GM06990 (cell line): ENCODE results near the gene OR7G3.

ENCODE experiments used
- DNase-seq: peaks from one replicate; pipeline ENCODE4 v3.0.0-alpha.2; 2011; ENCODE audit not compliant: insufficient read length; ENCODE audit errors: extremely low read depth
- H3K27me3 ChIP-seq: replicated peaks from 2 replicates; pipeline ENCODE4 v1.6.0; 2011; ENCODE audit warnings: low read length; ENCODE audit not compliant: control insufficient read depth, insufficient read depth
- H3K36me3 ChIP-seq: 2 replicates; pipeline ENCODE4 v1.5.1; 2011; ENCODE audit warnings: low read length; ENCODE audit not compliant: control insufficient read depth, insufficient read depth
- H3K4me3 ChIP-seq: replicated peaks from 2 replicates; pipeline ENCODE4 v1.5.1; 2011; ENCODE audit warnings: low read depth, mild to moderate bottlenecking, control low read depth, low read length
- TF ChIP-seq, protein P1 (sequence below): IDR thresholded peaks from 2 replicates; pipeline ENCODE4 v1.5.1; 2011; ENCODE audit warnings: low read length, control low read depth, mild to moderate bottlenecking, inconsistent platforms; ENCODE audit not compliant: insufficient read depth, poor library complexity, severe bottlenecking

The OR7G3 gene

DNA sequence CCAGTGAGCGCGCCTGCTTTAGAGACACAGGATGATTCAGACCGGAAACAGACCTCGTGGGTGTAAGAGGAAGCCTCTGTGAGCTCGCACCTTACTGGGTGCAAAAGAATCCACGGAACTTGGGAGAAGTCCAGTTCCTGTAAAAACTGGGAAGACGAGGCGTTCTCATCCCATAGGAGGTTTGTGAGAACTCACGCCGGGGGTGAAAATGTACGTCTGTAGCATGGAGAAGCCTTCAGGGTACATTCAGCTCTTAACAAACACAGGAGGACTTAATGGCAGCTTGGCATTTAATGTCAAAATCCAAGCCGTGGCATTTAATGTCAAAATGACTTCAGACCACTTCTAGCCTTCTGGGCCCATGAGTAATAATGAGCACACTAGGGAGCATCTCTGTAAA lies 34.7 kb upstream of the OR7G3 start:
- DNase-seq: no peak
- Histone ChIP-seq H3K27me3 (no peaks in the 10 kb centered on the region), H3K36me3 (peaks cover 52% of the 10 kb centered on the region), H3K4me3 (no peak overlapping the region)
- TF ChIP-seq, protein P1, sequence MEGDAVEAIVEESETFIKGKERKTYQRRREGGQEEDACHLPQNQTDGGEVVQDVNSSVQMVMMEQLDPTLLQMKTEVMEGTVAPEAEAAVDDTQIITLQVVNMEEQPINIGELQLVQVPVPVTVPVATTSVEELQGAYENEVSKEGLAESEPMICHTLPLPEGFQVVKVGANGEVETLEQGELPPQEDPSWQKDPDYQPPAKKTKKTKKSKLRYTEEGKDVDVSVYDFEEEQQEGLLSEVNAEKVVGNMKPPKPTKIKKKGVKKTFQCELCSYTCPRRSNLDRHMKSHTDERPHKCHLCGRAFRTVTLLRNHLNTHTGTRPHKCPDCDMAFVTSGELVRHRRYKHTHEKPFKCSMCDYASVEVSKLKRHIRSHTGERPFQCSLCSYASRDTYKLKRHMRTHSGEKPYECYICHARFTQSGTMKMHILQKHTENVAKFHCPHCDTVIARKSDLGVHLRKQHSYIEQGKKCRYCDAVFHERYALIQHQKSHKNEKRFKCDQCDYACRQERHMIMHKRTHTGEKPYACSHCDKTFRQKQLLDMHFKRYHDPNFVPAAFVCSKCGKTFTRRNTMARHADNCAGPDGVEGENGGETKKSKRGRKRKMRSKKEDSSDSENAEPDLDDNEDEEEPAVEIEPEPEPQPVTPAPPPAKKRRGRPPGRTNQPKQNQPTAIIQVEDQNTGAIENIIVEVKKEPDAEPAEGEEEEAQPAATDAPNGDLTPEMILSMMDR: no peak

DNA sequence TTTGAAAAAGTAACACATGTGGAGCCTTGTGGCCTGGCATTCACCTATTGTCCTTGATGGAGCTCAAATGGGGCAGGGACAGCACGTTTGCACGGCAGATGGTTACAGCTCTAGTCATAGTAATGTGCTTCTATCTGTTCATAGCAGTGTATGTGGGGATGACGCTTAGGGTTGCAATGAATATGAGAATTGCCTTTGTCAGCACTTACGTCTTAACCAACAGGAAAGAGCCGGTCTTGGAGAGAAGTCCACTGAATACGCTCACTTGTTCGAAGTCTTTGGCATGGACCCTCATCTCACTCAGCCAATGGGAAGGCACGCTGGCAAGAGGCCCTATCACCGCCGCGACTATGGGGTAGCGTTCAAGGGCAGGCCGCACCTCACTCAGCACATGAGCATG lies 33.1 kb upstream of the OR7G3 start:
- H3K36me3 ChIP-seq: peaks cover 58% of the 10 kb centered on the region
- DNase-seq: no peak
- TF ChIP-seq, protein P1: no peak
- H3K27me3 ChIP-seq: no peaks in the 10 kb centered on the region
- H3K4me3 ChIP-seq: no peak overlapping the region

DNA sequence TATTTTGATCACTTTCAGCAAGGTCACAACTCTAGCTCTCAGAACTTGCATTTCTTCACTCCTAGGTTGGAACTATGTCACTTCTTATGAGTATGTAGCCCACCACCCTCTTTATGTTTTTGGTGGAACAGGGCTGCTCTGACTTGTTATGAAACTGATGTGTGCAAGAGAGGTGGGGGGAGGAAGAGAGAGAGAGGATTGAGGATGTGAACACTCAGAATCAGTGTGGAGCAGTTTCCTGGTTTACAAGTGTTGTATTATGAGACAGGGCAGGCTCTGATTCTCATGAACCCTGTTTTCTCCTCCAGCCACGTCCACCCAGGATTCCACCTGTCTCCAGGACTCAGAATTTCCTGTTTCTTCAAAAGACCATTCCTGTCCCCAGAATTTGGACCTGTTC lies 29.6 kb upstream of the OR7G3 start:
- Histone ChIP-seq H3K4me3 (no peak overlapping the region), H3K27me3 (no peaks in the 10 kb centered on the region), H3K36me3 (peaks cover 51% of the 10 kb centered on the region)
- no peak for DNase-seq
- TF ChIP-seq, protein P1: no peak

DNA sequence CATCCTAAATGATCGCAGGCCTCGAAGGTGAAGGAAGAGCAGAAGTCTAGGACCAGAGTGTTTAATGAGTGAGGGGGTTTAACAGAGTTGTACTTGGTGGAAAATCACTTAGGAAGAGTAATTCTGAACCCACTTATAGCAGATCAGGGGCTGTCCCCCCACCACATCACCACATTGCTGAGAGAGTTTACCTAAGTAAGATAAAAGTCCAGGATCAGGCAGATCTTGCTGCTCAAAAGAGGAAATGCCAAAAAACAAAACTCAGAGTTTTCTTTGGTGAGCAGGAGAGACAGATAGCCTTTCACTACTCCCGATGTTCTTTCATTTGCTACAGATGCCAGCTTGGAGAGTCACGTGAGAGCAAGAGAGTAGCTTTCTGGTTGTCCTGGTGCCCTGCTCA lies 28.8 kb upstream of the OR7G3 start:
- H3K27me3 ChIP-seq: no peaks in the 10 kb centered on the region
- no peak overlapping the region for H3K4me3 ChIP-seq
- no peak for DNase-seq
- peaks cover 44% of the 10 kb centered on the region for H3K36me3 ChIP-seq
- TF ChIP-seq, protein P1: no peak

DNA sequence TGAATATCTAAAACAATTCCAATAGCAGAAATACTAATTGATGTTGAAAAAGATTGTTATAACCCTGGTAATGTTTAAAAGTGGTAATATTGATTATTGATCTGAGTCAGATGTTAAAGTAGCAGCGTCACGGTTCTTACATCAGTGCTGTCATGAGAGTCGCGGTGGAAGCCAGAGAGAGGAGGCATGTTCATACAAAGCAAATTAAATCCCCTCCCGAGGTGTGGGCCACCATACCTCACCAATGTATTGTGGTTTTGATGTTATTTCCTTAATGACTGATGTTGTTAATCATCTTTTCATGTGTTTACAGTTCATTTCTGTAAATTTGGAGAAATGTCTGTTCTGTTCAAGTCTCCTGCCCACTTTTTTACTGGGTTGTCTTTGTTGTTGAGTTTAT lies 24.6 kb upstream of the OR7G3 start:
- no peak overlapping the region for H3K4me3 ChIP-seq
- H3K27me3 ChIP-seq: no peaks in the 10 kb centered on the region
- H3K36me3 ChIP-seq: peaks cover 18% of the 10 kb centered on the region
- DNase-seq: no peak
- TF ChIP-seq, protein P1: no peak

DNA sequence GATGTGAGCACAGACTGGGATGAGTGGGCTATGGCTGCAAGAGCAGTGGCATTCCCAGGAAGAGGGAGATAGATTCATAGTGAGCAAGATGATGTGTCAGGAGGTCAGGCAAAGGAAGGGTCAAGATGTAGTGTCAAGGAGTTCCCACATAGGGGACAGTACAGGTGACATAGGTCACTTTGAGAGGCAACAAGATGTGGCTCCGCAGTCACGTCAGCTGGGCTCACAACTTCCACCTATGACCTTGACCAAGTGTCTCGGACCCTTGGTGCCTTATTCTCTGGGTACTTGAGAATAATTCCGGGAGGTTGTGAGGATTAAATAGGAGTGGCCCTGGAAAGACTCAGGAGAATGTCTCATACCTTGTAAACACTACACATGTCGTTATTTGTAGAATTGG lies 23.9 kb upstream of the OR7G3 start:
- Histone ChIP-seq H3K27me3 (no peaks in the 10 kb centered on the region), H3K36me3 (peaks cover 15% of the 10 kb centered on the region), H3K4me3 (no peak overlapping the region)
- TF ChIP-seq, protein P1: no peak
- DNase-seq: no peak
